ENCODE data around the gene LTN1.

The LTN1 gene

DNA sequence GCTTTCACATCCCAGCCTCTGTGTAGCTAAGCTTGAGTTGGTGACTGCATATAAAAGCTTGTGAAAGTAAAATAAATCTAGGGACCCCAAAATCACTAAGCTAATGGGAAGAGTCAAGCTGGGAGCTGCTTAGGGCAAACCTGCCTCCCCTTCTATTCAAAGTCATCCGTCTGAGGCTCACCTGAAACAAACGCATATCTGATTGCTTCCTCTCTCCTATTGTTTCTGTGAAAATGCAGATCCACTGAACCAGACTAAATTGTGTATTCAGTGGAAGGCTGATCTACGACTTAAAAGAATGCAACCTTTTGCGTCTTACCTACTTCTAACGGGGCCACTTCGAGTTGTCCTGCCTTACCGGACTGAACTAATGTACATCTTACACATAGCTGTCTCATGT is 70.3 kb downstream of the LTN1 start:
- DNase-seq: no peak

DNA sequence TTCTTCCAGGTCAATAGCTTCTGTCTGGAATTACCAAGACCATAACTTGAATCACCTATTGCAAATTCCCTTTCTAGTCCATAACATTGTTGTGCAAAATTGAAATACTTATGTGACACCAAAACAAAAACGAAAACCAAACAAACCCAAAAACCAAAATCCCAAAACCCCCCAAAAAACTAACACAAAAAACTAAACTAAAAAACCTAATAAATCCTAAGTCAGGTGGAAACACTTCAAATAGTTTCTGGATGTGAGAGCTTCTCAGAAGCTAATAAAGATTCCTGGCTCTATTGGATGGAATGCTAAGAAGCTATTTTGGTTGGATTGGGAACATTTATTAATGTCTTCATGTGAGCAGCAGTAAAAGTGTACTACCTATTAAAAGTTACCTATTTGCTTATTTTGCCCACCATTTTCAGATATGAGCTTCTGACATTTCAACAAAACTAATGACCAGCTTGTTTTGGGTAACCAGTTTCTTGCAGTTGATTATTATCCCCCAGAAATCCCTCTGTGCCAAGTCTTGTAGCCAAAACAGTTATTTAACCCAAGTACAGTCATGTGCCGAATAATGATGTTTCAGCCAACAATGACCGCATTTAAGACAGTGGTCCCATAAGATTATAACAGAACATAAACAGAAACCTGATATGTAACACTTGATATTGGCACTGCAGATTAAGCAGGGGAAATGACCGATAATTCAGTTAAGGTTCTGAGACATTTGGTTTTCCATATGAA is 76.4 kb downstream of the LTN1 start:
- no peak for DNase-seq

DNA sequence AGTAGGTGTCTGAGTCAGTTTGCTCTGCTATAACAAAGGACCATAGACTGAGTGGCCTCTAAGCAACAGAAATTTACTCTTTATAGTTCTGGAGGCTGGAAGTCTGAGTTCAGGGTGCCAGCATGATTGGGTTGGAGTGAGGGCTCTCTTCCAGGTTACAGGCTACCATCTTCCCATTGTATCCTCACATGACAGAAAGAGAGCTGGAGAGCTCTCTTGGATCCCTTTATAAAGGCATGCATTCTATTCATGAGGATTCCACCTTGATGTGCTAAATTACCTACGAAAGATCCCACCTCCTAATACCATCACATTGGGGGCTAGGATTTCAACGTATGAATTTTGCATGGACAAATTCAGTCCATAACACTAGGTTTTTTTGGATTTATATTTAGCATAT is 79.6 kb downstream of the LTN1 start:
- no peak for DNase-seq

DNA sequence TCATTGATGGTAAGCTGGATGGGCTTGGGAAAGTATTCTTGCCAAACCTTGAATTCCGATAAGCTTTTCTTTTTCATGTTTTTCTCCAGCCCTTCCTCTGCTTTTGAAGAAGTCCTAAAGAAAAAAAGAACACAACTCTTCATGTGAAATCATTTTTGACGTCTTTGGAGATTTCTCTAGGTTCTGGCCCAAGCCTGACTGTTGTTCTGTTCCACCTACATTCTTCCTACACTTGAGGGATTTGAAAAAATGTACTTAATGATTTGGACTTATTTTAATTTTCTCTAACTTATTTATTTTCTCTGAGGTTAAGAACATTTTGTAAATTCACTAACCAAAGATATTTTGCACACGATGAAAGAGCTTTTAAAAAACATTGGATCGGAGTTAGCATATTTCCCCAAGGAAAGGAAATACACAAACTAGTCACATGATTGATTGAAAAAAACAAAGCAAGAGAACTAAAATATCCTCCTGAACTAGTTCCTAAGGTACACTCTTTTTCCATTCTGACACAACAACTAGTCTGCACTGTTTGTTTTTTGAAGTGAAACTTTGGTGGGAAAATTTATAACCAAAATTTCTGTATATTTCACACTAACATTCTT is 82.3 kb downstream of the LTN1 start:
- no peak for DNase-seq

DNA sequence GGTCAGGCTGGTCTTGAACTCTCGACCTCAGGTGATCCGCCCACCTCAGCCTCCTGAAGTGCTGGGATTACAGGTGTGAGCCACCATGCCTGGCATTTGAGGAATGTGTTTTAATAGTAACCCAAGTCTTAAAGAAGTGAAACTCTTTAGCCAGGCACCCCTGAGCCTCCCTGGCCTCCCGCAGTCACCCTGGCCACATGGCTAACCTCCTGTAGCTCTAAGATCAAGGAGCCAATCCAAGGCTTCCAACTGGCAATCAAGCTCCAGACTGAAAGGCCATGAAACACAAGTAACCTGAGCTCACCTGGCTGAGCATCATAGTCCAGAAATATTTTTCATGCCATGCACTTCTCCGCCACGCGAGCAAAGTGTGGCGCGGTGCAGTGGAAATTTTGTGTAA is 84.3 kb downstream of the LTN1 start:
- no peak for DNase-seq

DNA sequence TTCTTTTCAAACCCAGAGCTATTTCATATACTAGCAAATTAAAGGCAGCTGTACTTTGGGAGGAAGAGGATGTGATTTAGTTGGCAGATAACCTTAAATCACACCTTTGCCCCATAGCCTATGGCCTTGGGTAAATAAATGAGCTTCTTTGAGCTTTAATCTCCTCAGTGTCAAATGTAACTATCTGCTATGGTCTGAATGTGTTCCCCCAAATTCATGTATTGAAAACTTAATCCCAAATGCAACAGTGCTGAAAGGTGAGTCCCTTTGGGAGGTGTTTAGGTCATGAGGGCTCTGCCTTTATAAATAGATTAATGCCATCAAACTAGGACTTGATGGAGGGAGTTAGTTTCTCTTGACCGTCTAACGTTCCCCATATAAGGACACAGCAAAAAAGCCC is 85.8 kb downstream of the LTN1 start:
- no peak for DNase-seq

DNA sequence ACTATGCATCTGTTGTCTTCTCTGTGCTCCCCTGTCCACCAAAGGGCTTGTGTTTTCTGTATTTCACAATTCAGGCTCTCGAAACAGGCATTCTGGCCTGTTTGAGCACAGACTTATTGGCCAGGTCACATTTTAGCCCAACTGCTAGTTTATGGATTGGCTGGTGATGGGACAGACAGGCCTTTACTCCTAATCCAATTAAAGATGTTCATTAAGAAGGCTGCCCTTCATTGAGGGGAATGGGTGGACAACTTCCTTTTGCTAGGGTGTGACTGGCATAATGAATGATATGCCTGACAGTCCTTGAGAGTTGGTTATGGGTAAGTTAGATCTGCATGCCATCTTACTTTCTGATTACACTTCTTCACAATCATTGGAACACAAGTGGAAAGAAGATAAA is 86.4 kb downstream of the LTN1 start:
- DNase-seq: no peak

DNA sequence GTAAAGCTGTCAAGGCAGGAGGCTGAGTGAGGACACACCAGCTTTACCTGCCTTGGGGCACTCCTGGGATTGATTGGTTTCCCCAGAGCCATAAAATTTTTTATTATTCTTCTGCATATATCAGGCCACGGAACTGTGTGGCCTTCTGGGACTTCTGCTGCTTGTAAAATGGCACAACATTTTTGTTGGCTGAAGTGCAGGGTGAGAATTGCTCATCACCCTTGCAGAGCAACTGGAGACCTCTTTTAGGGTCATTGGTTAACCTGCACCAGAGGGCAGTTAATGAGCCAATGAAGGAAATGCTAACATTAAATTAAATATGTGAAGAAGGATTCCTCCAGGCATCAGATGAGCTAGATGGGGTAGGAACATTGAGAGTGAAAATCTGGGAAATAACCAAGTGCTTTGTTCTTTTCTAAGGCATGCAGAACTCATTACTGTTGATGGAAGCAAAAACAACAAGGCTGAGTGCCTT is 87.7 kb downstream of the LTN1 start:
- no peak for DNase-seq

DNA sequence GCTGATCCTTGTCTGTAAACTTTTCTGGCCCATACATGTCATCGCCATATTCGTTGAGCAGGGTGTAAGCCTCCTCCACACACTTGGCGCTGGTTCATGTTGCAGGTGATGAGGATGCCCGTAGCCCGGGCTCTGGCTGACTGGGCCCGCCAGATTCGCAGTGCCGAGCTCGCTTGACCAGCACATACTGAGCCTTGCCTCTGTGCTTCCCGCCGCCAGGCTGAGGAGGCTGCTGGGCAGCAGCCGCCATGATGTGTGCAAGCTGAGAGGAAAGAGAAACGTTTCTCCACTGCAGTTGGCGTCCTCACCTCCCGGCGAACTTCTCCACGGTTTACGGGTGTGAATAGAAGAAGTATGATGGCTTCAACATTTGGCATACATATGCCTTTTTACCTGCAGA is 89.2 kb downstream of the LTN1 start:
- DNase-seq: no peak

DNA sequence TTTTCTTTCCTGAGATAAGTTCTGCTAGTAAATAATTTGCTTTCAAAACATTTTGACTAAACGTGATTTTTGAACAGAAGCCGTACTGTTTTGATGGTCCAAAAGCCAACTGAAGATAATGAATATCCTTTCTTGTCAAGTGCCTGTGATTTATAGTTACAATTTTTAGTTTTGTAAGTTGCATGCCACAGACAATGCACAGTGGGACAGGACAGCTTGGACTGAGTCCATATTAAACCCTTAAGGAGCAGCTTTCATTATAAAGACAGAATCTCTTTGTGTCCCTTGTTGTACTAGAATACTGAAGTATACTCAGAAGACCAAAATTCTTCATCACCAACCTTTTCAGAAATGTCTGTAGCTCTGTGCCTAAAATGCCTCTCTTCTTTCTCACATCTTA is 92.2 kb downstream of the LTN1 start:
- DNase-seq: no peak

DNA sequence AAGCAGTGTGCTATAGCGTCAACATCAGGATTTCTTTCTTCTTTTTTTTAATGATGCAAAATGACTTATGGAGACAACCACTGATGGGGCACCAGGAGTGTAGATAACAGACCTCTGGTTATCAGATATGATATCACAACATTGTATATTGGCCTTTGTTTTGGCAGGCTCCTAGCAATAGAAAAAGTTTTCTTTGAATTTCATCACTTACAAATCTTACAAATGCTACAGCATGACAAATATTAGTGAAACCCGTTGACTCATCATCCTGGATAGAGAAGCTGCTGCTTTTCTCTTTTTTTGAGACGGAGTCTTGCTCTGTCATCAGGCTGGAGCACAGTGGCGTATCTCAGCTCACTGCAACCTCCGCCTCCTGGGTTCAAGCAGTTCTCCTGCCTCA is 92.9 kb downstream of the LTN1 start:
- no peak for DNase-seq

DNA sequence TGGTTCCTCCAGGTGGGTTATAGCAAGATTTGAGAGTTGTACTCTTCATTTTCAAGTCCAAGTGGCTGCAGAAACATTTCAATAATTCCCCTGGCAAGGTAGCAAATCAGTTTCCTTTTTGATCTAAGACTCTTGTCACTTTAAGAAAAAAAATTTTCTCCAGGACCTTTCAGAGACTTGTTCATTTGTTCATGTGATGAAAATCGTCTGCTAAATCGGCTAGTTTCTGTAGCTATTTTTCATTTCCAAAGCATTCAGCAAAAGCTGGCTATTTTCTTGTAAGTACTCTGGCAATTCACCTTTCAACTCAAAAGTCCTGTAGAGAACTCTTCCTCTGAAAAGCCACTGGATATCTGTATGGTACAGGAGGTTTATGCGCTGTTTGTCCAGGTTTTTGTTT is 93.5 kb downstream of the LTN1 start:
- DNase-seq: no peak

DNA sequence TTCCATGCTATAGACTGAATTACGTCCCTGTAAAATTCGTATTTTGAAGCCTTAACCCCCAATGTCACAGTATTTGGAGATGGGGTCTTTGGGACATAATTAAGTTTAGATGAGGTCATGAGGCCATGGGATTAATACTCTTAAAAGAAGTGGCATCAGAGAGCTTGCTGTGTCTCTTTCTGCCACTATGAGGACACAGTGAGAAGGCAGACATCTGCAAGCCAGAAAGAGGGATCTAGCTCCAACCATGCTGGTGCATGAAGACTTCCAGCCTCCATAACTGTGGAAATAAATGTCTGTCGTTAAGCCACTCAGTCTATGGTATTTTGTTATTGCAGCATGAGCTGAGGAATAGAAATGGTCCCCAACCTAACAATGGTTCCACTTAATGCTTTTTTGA is 99.0 kb downstream of the LTN1 start:
- DNase-seq: no peak

DNA sequence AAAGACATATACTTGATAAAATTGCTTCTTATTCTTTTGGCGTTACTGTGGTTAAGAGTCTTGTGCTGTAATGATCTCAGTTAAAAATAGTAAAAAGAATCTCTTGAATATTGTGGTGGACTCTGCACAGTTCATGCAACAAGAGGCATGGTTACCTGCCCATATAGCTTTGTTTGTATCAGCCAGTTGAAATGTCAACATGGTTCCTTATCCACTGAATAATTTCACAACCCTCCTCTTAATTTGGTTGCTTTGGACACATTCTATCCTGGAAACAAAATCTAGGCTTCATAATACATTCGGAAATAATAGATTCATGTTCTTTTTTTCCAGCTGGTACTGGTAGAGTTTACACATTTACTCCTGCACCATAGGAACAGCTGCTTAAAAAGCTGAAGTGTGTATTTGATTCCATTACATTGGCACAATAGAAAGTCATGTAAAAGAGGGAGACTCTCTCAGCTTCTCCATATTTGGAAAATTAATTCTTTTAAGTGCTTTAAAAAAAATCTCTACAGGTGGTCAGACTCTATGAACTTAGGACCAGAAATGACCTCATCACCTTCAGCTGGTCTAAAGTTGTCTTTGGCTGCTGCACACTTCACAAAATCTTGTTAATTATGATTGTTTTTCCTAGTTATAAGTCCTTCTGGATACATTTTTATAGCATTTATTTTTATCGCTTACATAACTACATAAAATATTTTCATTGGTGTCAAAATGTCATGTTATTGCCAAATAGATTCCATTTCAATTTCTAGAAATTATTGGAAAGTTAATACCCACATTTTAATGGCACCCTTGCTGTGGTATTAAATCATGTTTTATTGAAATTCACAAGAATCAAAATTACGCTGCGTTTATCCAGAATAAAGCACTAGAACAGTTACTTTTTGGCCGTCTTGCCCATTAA is 100.2 kb downstream of the LTN1 start:
- DNase-seq: no peak

DNA sequence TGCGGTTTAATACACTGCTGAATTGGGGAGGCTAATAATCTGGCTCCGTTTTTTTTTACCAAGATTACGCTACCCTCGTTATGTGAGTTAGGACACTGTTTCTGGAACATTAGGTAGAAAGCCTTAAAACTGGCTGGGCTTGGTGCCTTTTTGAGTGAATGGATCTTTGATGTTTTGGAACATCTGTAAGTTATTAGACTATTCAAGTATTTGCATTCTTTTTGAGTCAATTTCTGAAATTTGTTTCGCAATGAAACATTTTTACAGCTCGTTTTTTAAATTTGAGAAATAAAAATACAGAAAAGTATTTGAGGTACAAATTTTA is 106.9 kb downstream of the LTN1 start:
- DNase-seq: no peak

DNA sequence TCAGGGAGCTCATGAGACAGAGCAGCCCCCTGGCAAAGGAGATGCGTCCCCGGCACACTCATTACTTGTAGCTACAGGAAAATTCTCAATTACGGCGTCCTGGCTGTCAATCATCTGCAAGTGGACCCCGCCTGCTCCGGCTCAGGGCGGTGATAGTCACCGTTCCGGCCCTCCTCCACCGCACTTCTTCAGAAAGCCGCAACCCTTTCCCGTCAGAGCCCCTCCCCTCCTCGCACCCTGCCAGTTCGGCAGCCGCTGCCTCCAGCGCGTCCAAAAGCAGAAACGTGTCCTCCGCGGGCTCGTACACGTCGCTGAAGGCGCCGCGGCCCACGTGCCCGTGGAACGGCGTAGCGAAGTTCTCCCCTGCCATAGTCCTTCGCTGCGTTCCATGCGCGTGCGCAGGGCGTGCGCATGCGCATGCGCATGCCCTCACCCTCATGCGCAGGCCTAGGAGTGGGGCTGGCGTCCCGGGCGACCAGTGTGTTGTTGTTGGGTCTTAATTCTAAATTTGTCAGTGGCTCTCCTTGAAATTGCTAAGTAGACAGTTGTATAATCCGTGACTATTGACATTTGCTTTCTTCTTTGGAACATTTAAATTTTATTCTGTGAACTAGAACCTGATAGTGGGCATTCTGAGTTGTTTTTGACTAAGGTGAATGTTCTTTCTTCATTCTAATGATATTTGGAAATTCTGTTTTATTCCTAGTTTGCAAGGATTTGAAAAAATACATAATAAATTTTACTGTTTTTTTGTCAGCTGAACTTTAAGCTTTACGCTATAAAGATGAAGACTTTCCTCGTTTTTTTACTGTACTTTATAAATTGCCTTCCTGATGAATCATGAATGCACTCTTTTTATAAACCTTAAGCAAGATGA is 107.5 kb downstream of the LTN1 start:
- DNase-seq: peak; percentile 85 to 94

DNA sequence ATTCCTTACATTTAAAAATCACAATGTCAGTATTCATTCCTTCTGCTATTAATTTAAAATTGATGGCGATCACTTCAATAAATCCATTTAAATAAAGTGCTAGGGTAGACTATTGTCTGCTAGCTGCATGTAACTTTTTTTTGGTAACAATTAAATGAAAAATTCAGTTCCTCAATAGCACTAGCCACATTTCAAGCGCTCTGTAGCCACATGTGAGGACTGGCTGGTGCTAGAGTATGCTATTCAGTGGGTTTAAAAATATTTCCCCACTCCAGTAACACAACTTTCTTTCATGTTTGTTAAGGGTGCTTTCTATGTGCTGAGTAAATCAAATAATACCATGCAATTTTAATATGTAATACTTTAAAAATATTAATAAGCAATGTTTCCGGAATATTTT is 108.2 kb downstream of the LTN1 start:
- DNase-seq: no peak

DNA sequence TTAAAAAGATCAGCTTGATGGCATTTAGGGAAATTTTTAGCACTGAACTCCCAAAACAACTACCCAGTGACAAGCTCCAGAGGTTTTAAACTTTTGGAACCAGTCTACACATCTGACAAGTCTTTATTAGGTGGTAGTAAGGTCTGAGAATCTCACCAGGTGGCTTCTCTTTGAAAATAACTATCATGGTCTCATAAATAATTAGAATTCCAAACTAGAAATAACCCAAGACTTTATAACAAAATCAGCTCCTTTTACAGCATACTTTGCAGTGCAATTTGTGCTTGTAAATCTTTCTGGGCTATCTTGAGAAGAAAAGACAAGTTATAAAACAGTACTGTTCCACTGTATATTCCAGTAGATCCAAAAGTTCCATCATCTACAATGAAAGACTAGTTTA is 108.7 kb downstream of the LTN1 start:
- DNase-seq: no peak

DNA sequence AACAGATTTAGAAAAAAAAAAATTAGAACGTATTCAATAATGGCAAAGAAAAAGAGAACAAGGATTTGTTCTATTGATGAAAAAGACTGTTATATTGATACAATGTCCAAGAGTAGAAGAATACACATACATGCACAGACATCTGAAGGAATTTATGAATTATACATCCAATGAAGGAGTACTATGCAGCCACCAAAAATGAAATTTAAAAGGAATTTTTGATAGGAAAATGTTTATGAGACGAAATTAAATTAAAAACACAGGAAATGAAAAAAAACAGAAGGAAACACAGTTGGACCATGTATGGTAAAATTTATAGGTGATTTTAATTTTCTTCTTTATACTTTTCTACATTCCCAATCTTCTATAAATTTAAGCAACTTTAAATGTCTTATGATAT is 110.3 kb downstream of the LTN1 start:
- no peak for DNase-seq
